ENCODE data around the gene TAS2R38. TPM values are rescaled to one million over a fixed set of nuclear protein-coding genes. Genes with fewer than 3 reads are reported as not detected.

Gene TAS2R38
- total RNA-seq, 1 experiment from 2014 or later, result not detected

- ATAC-seq, result no peak
- Histone ChIP-seq H2AFZ (ENCODE audit: low read depth, low read length, poor library complexity, severe bottlenecking) (no peak overlapping the region), H3K9me2 (ENCODE audit: insufficient read depth) (no peaks in the 10 kb centered on the region), H3K4me1 (ENCODE audit: control insufficient read depth in 1 of 2, insufficient read depth in 2 of 2, low read length in 2 of 2) (no peaks in the 10 kb centered on the region), H4K20me1 (ENCODE audit: insufficient read depth) (no peaks in the 10 kb centered on the region), H3K9me3 (ENCODE audit: control insufficient read depth in 1 of 2, insufficient read depth in 1 of 2, low read depth in 1 of 2, low read length in 2 of 2) (no peaks in the 10 kb centered on the region), H3K9ac (ENCODE audit: low read length) (no peak overlapping the region), H3K4me3 (replicated peaks in 1 of 2; ENCODE audit: low read depth in 1 of 2, low read length in 2 of 2) (no peak overlapping the region), H3K27me3 (ENCODE audit: insufficient read depth, low read length) (no peaks in the 10 kb centered on the region), H3K36me3 (ENCODE audit: control insufficient read depth in 1 of 2, insufficient read depth in 2 of 2, low read length in 2 of 2) (no peaks in the 10 kb centered on the region), H3K79me2 (ENCODE audit: insufficient read depth, low read length) (no peaks in the 10 kb centered on the region), H3K27ac (ENCODE audit: low read depth, low read length) (no peak overlapping the region), H3K4me2 (ENCODE audit: low read length) (no peak overlapping the region)
- TF ChIP-seq MAX (IDR thresholded peaks at IDR 0.05), result no peak
- no peak for TF ChIP-seq ATF3 (IDR thresholded peaks at IDR 0.05)
- TF ChIP-seq EZH2phosphoT487 (IDR thresholded peaks at IDR 0.05; ENCODE audit: borderline replicate concordance), result no peak
- no peak for TF ChIP-seq ZFX (IDR thresholded peaks at IDR 0.05)
- TF ChIP-seq CTCF (IDR thresholded peaks at IDR 0.05 in 2 of 3, conservative IDR thresholded peaks at IDR 0.05 in 1 of 3; ENCODE audit: borderline replicate concordance in 1 of 3, insufficient read depth in 1 of 3, low read depth in 2 of 3, low read length in 2 of 3), result no peak
- no peak for TF ChIP-seq EGR1 (IDR thresholded peaks at IDR 0.05; ENCODE audit: low read depth)
- TF ChIP-seq, protein P1, sequence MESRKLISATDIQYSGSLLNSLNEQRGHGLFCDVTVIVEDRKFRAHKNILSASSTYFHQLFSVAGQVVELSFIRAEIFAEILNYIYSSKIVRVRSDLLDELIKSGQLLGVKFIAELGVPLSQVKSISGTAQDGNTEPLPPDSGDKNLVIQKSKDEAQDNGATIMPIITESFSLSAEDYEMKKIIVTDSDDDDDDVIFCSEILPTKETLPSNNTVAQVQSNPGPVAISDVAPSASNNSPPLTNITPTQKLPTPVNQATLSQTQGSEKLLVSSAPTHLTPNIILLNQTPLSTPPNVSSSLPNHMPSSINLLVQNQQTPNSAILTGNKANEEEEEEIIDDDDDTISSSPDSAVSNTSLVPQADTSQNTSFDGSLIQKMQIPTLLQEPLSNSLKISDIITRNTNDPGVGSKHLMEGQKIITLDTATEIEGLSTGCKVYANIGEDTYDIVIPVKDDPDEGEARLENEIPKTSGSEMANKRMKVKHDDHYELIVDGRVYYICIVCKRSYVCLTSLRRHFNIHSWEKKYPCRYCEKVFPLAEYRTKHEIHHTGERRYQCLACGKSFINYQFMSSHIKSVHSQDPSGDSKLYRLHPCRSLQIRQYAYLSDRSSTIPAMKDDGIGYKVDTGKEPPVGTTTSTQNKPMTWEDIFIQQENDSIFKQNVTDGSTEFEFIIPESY (IDR thresholded peaks at IDR 0.05; ENCODE audit: extremely low read depth, insufficient replicate concordance, low read length), result no peak
- no peak for TF ChIP-seq REST (IDR thresholded peaks at IDR 0.05; ENCODE audit: low read depth)
- no peak for TF ChIP-seq POLR2A (IDR thresholded peaks at IDR 0.05; ENCODE audit: borderline replicate concordance, extremely low read depth, insufficient read depth, insufficient read length)
- TF ChIP-seq ELF1 (IDR thresholded peaks at IDR 0.05; ENCODE audit: borderline replicate concordance, low read depth), result no peak
- TF ChIP-seq CBX3 (IDR thresholded peaks at IDR 0.05; ENCODE audit: low read depth), result no peak
- TF ChIP-seq RAD21 (IDR thresholded peaks at IDR 0.05; ENCODE audit: low read depth), result no peak
- TF ChIP-seq SIN3A (IDR thresholded peaks at IDR 0.05; ENCODE audit: low read depth), result no peak
- TF ChIP-seq SP1 (IDR thresholded peaks at IDR 0.05; ENCODE audit: low read depth), result no peak
- no peak for TF ChIP-seq SRF (IDR thresholded peaks at IDR 0.05; ENCODE audit: low read depth)
- no peak for TF ChIP-seq CEBPB (IDR thresholded peaks at IDR 0.05; ENCODE audit: low read depth)
- no peak for TF ChIP-seq FOSL1 (IDR thresholded peaks at IDR 0.05; ENCODE audit: low read depth)
- no peak for TF ChIP-seq POLR2AphosphoS5 (IDR thresholded peaks at IDR 0.05; ENCODE audit: low read depth, low read length)
- TF ChIP-seq ZNF274 (IDR thresholded peaks at IDR 0.05; ENCODE audit: low read depth, low read length), result no peak
- no peak for TF ChIP-seq YY1 (IDR thresholded peaks at IDR 0.05; ENCODE audit: extremely low read depth, insufficient replicate concordance, low read depth, low read length)
- no peak for DNase-seq (ENCODE audit: low read depth, low spot score)
- ChIA-PET RAD21 (ENCODE audit: low non-redundant PET in 1 of 2, low total read pairs in 2 of 2, uncharacterized antibody in 2 of 2, unreplicated experiment in 2 of 2) (no interaction called here), CTCF (no interaction called here), POLR2A (no interaction called here)
- intact Hi-C loops (cut with micrococcal nuclease), result no loop called here
- no TSS peak for BruUV-seq (replicated peaks)
These were observed 19.2 kb downstream of the TAS2R38 start for GRCh38 chr7:141954334-141954733.

Data from HCT116 (cell line).